CD4-positive, alpha-beta memory T cell (primary cell): ENCODE measurements around the gene CDKAL1. TPM values are rescaled to one million over a fixed set of nuclear protein-coding genes. Genes with fewer than 3 reads are reported as not detected.

Source experiments
- CTCF ChIA-PET: fragments of 350-600 bp; sonication (Branson Sonifier 250); formaldehyde crosslinking; loops from one replicate; lab custom pipeline; 2021; ENCODE audit warnings: inconsistent platforms; ENCODE audit not compliant: partially characterized antibody; lab: Charles Lee
- POLR2A ChIA-PET: fragments of 350-600 bp; sonication (Branson Sonifier 250); formaldehyde crosslinking; loops from one replicate; lab custom pipeline; 2021; ENCODE audit not compliant: partially characterized antibody; lab: Charles Lee
- DNase-seq, 5 donors: peaks; one replicate each; pipeline versions ENCODE4 v3.0.0 to v3.0.0-alpha.2; 2020 to 2022; ENCODE audit warnings: mixed read lengths in 1 of 5
- H3K27ac ChIP-seq: one replicate; pipeline ENCODE4 v1.7.0; 2013; ENCODE audit warnings: low read depth, low read length
- H3K27me3 ChIP-seq: 2 replicates; pipeline ENCODE4 v1.7.0; 2013; ENCODE audit warnings: mild to moderate bottlenecking, low read length, moderate library complexity; ENCODE audit not compliant: insufficient read depth
- H3K36me3 ChIP-seq: 2 replicates; pipeline ENCODE4 v1.7.0; 2013; ENCODE audit warnings: mild to moderate bottlenecking, low read length, moderate library complexity; ENCODE audit not compliant: insufficient read depth
- H3K4me1 ChIP-seq: 2 replicates; pipeline ENCODE4 v1.7.0; 2013; ENCODE audit warnings: mild to moderate bottlenecking, low read length, moderate library complexity; ENCODE audit not compliant: insufficient read depth
- H3K4me3 ChIP-seq, 2 donors: one replicate each; pipeline ENCODE4 v1.7.0; 2013; ENCODE audit warnings: low read length in 2 of 2, mild to moderate bottlenecking in 1 of 2
- H3K9me3 ChIP-seq, 2 donors: one replicate each; pipeline ENCODE4 v1.7.0; 2013; ENCODE audit warnings: low read length in 2 of 2, control low read depth in 1 of 2; ENCODE audit not compliant: control insufficient read depth in 1 of 2
- H3K27ac Mint-ChIP-seq, 7 donors: one replicate each; pipeline ENCODE4 v1.8.0; 2020 to 2021; ENCODE audit warnings: mixed read lengths in 7 of 7, mild to moderate bottlenecking in 6 of 7, inconsistent platforms in 3 of 7, moderate library complexity in 3 of 7
- H3K27me3 Mint-ChIP-seq, 2 donors: one replicate each; pipeline ENCODE4 v1.8.0; 2020 to 2021; ENCODE audit warnings: mixed read lengths in 2 of 2
- H3K36me3 Mint-ChIP-seq, 2 donors: one replicate each; pipeline ENCODE4 v1.8.0; 2020 to 2021; ENCODE audit warnings: mixed read lengths in 2 of 2, inconsistent platforms in 1 of 2, mild to moderate bottlenecking in 1 of 2
- H3K4me1 Mint-ChIP-seq, 4 donors: one replicate each; pipeline ENCODE4 v1.8.0; 2020 to 2021; ENCODE audit warnings: mixed read lengths in 4 of 4, mild to moderate bottlenecking in 1 of 4
- H3K4me3 Mint-ChIP-seq, 8 donors: one replicate each; pipeline ENCODE4 v1.8.0; 2020 to 2021; ENCODE audit warnings: mixed read lengths in 8 of 8, mild to moderate bottlenecking in 7 of 8, moderate library complexity in 6 of 8, inconsistent platforms in 3 of 8
- H3K9me3 Mint-ChIP-seq, 8 donors: one replicate each; pipeline ENCODE4 v1.8.0; 2020 to 2021; ENCODE audit warnings: mixed read lengths in 8 of 8, mild to moderate bottlenecking in 5 of 8, inconsistent platforms in 3 of 8, moderate library complexity in 1 of 8
- intact Hi-C: fragments of 100-400 bp; cut with micrococcal nuclease; formaldehyde crosslinking; loops from one replicate; pipeline ENCODE4 v1.15.1; 2023
- polyA plus RNA-seq, 2 donors: library from polyadenylated mRNA; unstranded; fragments of 300-500 nt; fragmentation: Illumina TruSeq; gene quantifications; one replicate each; pipeline ENCODE4 v1.2.3, GENCODE V29; 2021
- total RNA-seq, 2 experiments: library from RNA; stranded (reverse); gene quantifications; one replicate each; pipeline ENCODE4 v1.2.3, GENCODE V29; 2021

Gene CDKAL1
- total and polyA plus RNA-seq, 4 experiments from 2014 or later = 22.3 to 41.8 (median 26.8) TPM

DNA sequence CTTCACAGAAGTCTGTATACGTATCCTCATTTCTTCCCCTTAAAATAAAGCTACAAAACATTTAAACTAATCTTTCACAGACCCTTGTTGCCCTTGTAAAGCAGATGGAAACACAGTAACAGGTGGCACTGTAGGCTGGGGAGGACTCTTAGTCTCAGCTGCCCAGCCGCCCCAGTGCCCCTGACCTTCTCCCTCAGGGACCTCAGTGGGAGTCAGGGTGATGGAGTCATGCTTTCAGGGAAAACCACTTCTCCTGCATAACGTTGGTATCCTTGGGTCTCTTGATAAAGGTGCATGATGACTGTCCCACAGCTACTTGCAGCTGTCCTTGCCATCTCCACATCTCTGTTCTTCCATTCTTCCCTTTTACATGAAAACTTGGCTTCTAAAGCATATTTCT is 198.6 kb downstream of the CDKAL1 start:
- Histone ChIP-seq H3K27me3 (no peaks in the 10 kb centered on the region), H3K27ac (no peak overlapping the region), H3K4me1 (no peaks in the 10 kb centered on the region), H3K36me3 (no peaks in the 10 kb centered on the region), H3K9me3 (no peaks in the 10 kb centered on the region), H3K4me3 (no peak overlapping the region)
- no peak for DNase-seq
- peaks cover 4 to 24% of the 10 kb centered on the region in 2 donors for H3K36me3 Mint-ChIP-seq
- no peak overlapping the region for H3K27ac Mint-ChIP-seq
- peaks cover 0 to 11% (median 5%) of the 10 kb centered on the region in 4 donors for H3K4me1 Mint-ChIP-seq
- intact Hi-C loops = no loop called here
- ChIA-PET CTCF (no interaction called here), POLR2A (no interaction called here)
- no peaks in the 10 kb centered on the region for H3K9me3 Mint-ChIP-seq
- no peak overlapping the region for H3K4me3 Mint-ChIP-seq
- H3K27me3 Mint-ChIP-seq = no peaks in the 10 kb centered on the region

- ChIA-PET POLR2A (no interaction called here), CTCF (no interaction called here)
- Histone ChIP-seq H3K4me3 (no peak overlapping the region), H3K36me3 (peaks cover 6% of the 10 kb centered on the region), H3K27ac (no peak overlapping the region), H3K9me3 (no peaks in the 10 kb centered on the region), H3K27me3 (no peaks in the 10 kb centered on the region), H3K4me1 (no peaks in the 10 kb centered on the region)
- H3K4me3 Mint-ChIP-seq = no peak overlapping the region
- peaks cover 0 to 7% (median 4%) of the 10 kb centered on the region in 4 donors for H3K4me1 Mint-ChIP-seq
- intact Hi-C loops = no loop called here
- no peaks in the 10 kb centered on the region for H3K27me3 Mint-ChIP-seq
- H3K36me3 Mint-ChIP-seq = peaks cover 32 to 48% of the 10 kb centered on the region in 2 donors
- no peak overlapping the region for H3K27ac Mint-ChIP-seq
- H3K9me3 Mint-ChIP-seq = peaks cover 0 to 4% (median 3%) of the 10 kb centered on the region in 8 donors
- no peak for DNase-seq
Observed at GRCh38 chr6:20737912-20738311, 203.7 kb downstream of the CDKAL1 start.

GRCh38 chr6:20740088-20740487 is 205.8 kb downstream of the CDKAL1 start:
- CTCF ChIA-PET = no interaction called here
- no peak for DNase-seq
- Mint-ChIP-seq H3K9me3 (peaks cover 0 to 4% (median 3%) of the 10 kb centered on the region in 8 donors), H3K36me3 (peaks cover 34 to 44% of the 10 kb centered on the region in 2 donors), H3K4me3 (no peak overlapping the region), H3K27ac (peak overlapping the region in 1 of 7 donors; percentile 4), H3K27me3 (no peaks in the 10 kb centered on the region), H3K4me1 (peaks cover 6 to 11% (median 9%) of the 10 kb centered on the region in 4 donors)
- POLR2A ChIA-PET = no interaction called here
- intact Hi-C loops = no loop called here
- Histone ChIP-seq H3K36me3 (peaks cover 6% of the 10 kb centered on the region), H3K4me3 (no peak overlapping the region), H3K27me3 (no peaks in the 10 kb centered on the region), H3K4me1 (no peaks in the 10 kb centered on the region), H3K9me3 (no peaks in the 10 kb centered on the region), H3K27ac (no peak overlapping the region)

GRCh38 chr6:20740727-20741126 is 206.5 kb downstream of the CDKAL1 start:
- DNase-seq = no peak
- no peak overlapping the region for H3K27ac ChIP-seq
- peaks cover 34 to 48% of the 10 kb centered on the region in 2 donors for H3K36me3 Mint-ChIP-seq
- no peak overlapping the region for H3K27ac Mint-ChIP-seq
- no peaks in the 10 kb centered on the region for H3K27me3 Mint-ChIP-seq
- H3K36me3 ChIP-seq = peaks cover 6% of the 10 kb centered on the region
- peaks cover 0 to 4% (median 3%) of the 10 kb centered on the region in 8 donors for H3K9me3 Mint-ChIP-seq
- H3K4me1 Mint-ChIP-seq = peaks cover 6 to 12% (median 12%) of the 10 kb centered on the region in 4 donors
- ChIA-PET POLR2A (no interaction called here), CTCF (no interaction called here)
- no peaks in the 10 kb centered on the region for H3K4me1 ChIP-seq
- H3K9me3 ChIP-seq = no peaks in the 10 kb centered on the region
- intact Hi-C loops = no loop called here
- H3K4me3 Mint-ChIP-seq = no peak overlapping the region
- no peak overlapping the region for H3K4me3 ChIP-seq
- H3K27me3 ChIP-seq = no peaks in the 10 kb centered on the region

- POLR2A ChIA-PET = no interaction called here
- Mint-ChIP-seq H3K9me3 (peaks cover 0 to 4% (median 3%) of the 10 kb centered on the region in 8 donors), H3K4me1 (peaks cover 6 to 18% (median 11%) of the 10 kb centered on the region in 4 donors), H3K4me3 (no peak overlapping the region), H3K36me3 (peaks cover 34 to 48% of the 10 kb centered on the region in 2 donors), H3K27ac (no peak overlapping the region), H3K27me3 (no peaks in the 10 kb centered on the region)
- H3K4me3 ChIP-seq = no peak overlapping the region
- H3K27ac ChIP-seq = no peak overlapping the region
- DNase-seq = no peak
- no peaks in the 10 kb centered on the region for H3K4me1 ChIP-seq
- CTCF ChIA-PET = no interaction called here
- no peaks in the 10 kb centered on the region for H3K9me3 ChIP-seq
- H3K27me3 ChIP-seq = no peaks in the 10 kb centered on the region
- intact Hi-C loops = no loop called here
- H3K36me3 ChIP-seq = peaks cover 6% of the 10 kb centered on the region
Observed at GRCh38 chr6:20741490-20741889, 207.2 kb downstream of the CDKAL1 start.

DNA sequence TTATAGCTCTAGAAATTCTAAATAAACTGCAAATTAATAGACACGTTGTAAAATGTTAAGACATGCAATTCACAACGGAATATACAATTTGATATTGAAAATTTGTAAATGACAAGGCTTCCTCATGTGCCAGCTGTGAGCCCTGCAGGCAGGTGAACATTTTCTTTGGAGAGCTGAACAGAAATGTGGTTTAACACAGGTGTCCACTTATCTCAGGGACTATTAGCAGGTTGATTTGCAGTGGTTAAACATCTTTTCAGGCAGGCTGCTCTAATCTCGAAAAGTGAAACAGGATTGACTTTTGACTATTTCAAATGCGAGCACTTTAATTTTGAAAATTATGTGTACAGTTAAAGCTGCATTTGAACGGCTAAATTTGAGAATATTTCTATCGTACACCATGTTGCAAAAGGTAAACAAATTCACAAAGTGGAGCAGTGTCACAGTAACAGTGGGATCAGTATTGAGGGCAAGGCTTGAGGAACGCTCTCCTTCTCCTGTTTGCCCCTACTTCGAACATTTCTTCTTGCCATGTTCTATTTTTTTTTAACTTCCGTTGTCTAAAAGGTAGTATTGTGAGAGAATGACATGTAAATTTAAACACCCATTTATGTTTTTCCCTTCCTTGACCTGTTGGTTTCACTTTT is 210.8 kb downstream of the CDKAL1 start:
- peaks cover 6% of the 10 kb centered on the region for H3K36me3 ChIP-seq
- no peak for DNase-seq
- no peak overlapping the region for H3K27ac ChIP-seq
- intact Hi-C loops = no loop called here
- Mint-ChIP-seq H3K4me3 (no peak overlapping the region), H3K36me3 (peaks cover 23 to 25% of the 10 kb centered on the region in 2 donors), H3K27me3 (no peaks in the 10 kb centered on the region), H3K9me3 (peaks cover 0 to 4% (median 3%) of the 10 kb centered on the region in 8 donors), H3K4me1 (peaks cover 8 to 18% (median 12%) of the 10 kb centered on the region in 4 donors), H3K27ac (no peak overlapping the region)
- H3K27me3 ChIP-seq = no peaks in the 10 kb centered on the region
- H3K4me3 ChIP-seq = no peak overlapping the region
- no peaks in the 10 kb centered on the region for H3K4me1 ChIP-seq
- CTCF ChIA-PET = no interaction called here
- POLR2A ChIA-PET = no interaction called here
- no peaks in the 10 kb centered on the region for H3K9me3 ChIP-seq

DNA sequence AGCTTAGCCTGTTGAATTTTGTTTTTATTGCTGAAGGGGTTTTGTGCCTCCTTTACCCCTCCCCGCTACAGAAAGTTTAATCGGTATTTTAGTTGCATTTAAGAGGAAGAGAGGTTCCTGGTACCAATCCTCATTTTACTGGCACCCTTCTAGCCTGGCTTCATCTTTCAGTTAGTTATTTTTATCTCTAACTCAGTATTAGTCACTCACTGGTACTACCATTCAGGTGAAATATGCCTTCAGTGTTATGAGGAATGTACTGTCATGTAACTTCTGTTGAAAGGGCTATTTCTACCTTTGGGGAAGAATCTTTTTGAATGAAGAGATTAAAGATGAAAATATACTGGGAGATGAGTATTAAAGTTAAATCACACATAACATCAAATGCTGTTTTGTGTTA is 211.8 kb downstream of the CDKAL1 start:
- H3K4me1 Mint-ChIP-seq = peaks cover 10 to 18% (median 13%) of the 10 kb centered on the region in 4 donors
- peaks cover 13 to 18% of the 10 kb centered on the region in 2 donors for H3K36me3 Mint-ChIP-seq
- no peak for DNase-seq
- ChIA-PET CTCF (no interaction called here), POLR2A (no interaction called here)
- no peak overlapping the region for H3K27ac ChIP-seq
- no peaks in the 10 kb centered on the region for H3K27me3 ChIP-seq
- intact Hi-C loops = no loop called here
- H3K36me3 ChIP-seq = peaks cover 2% of the 10 kb centered on the region
- peak overlapping the region in 1 of 7 donors; percentile 31 for H3K27ac Mint-ChIP-seq
- H3K27me3 Mint-ChIP-seq = no peaks in the 10 kb centered on the region
- peaks cover 0 to 4% (median 3%) of the 10 kb centered on the region in 8 donors for H3K9me3 Mint-ChIP-seq
- H3K9me3 ChIP-seq = no peaks in the 10 kb centered on the region
- no peak overlapping the region for H3K4me3 Mint-ChIP-seq
- H3K4me3 ChIP-seq = no peak overlapping the region
- no peaks in the 10 kb centered on the region for H3K4me1 ChIP-seq
